Muscle layer of colon (tissue), 2 donors: ENCODE results near the gene UQCRQ.

ENCODE experiments used
- H3K27ac ChIP-seq: one replicate; pipeline ENCODE4 v1.7.0; 2013; ENCODE audit warnings: low read depth, mild to moderate bottlenecking, low read length, moderate library complexity
- H3K27me3 ChIP-seq, 2 donors: one replicate each; pipeline ENCODE4 v1.7.0; 2013; ENCODE audit warnings: low read length in 2 of 2, mild to moderate bottlenecking in 2 of 2; ENCODE audit not compliant: insufficient read depth in 2 of 2, control insufficient read depth in 1 of 2
- H3K36me3 ChIP-seq: one replicate; pipeline ENCODE4 v1.7.0; 2013; ENCODE audit warnings: mild to moderate bottlenecking, low read length; ENCODE audit not compliant: insufficient read depth
- H3K4me1 ChIP-seq: one replicate; pipeline ENCODE4 v1.7.0; 2013; ENCODE audit warnings: mild to moderate bottlenecking, low read length; ENCODE audit not compliant: insufficient read depth
- H3K4me3 ChIP-seq, 2 donors: one replicate each; pipeline ENCODE4 v1.7.0; 2013; ENCODE audit warnings: low read length in 2 of 2, low read depth in 1 of 2, mild to moderate bottlenecking in 1 of 2, moderate library complexity in 1 of 2
- H3K9ac ChIP-seq: one replicate; pipeline ENCODE4 v1.7.0; 2013; ENCODE audit warnings: low read length
- H3K9me3 ChIP-seq: one replicate; pipeline ENCODE4 v1.7.0; 2013; ENCODE audit warnings: mild to moderate bottlenecking, low read length
- donor health status: abdominal sarcoma.
- donor health status: Adenocarcinoma of cecum.

UQCRQ gene

DNA sequence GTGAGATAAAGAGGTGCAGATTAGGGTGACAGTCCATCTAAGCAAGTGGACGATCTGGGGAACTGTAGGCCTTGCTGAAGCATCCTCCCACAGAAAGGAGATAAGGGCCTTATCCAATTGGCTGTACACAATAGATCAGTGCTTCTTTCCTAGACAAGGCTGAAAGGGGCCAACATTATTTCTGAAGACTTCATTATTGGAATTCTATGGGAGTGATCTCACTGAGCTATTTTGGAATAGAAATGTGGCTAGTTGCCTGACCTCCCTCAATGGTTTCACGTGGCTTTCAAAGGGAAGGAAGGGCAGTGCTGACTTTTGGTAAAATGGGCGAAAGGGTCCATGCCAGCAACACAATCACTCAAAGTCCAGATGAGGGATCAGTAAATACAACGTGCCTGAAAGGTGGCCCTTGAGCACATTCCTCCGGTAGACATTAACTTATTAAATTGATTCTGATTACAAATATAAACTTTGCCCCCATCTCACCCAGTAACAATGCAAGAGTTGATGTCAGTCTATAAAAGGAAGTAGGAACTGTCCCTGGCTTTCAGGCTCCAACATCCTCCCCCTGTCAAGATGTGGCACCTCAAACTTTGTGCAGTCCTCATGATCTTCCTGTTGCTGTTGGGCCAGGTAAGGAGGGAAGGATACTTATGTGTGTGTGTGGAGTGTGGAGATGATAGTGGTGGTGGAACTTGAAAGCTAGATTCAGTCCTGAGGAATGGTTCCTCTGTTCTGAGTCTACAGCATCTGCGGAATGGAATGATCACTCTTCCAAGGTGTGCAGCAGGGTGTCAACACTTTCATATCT is 6.9 kb downstream of the UQCRQ start, which contains the start of gene LEAP2:
TSS of gene LEAP2 (plus strand) at position 550 of the 811 bp plus-strand sequence. CDS start at position 577, 27 bp downstream.
- Histone ChIP-seq H3K36me3 (peaks cover 36% of the 10 kb centered on the region), H3K9ac (no peak within 1 kb of the TSS), H3K9me3 (no peaks in the 10 kb centered on the region), H3K4me1 (peaks cover 8% of the 10 kb centered on the region), H3K27ac (no peak within 1 kb of the TSS), H3K27me3 (no peaks in the 10 kb centered on the region), H3K4me3 (no peak within 1 kb of the TSS)

DNA sequence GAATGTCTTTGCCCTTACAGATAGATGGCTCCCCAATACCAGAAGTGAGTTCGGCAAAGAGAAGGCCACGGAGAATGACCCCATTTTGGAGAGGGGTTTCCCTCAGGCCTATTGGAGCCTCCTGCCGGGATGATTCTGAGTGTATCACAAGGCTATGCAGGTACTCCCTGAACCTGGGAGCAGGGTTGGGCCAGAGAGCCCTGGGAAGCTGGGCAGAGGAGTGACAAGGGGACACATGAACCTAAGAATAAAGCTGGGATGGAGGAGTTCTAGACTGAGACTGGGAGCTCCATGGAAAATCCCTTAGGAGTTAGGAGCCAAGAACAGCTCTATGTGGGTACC is 7.5 kb downstream of the UQCRQ start:
- H3K9ac ChIP-seq: no peak overlapping the region

DNA sequence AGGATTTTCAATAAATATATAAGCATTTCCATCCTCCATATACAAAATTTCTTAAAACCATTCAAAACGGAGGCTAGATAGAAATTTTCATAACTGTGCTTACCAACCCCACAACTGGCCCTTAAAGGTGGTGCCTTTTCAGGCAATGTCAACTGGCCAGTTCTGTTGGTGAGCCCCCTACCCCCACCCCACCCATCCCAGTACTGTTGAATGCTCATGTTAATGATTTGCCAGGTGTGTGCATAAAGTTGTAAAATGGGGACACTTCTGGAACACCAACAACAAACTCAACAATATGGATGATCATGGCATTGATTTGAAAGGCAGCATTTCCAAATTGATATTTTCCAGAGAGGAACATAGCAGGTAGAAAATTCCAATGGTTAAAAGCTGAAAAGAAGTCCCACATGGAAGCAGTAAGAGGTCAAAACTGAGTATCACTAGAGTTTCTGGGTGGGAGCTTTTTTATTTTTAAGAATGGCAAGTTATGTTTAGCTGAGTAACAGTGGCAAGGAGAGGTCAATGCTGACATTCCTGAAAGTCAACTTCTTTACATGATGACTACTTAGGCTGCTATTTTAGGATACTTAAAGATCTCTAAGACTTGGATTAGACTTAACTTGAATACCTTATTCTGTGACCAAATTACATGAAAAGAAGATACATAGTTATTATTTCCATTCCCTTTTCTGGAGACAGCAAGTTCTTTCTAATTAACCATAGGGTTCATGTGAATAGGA is 9.7 kb downstream of the UQCRQ start:
- Histone ChIP-seq H3K4me3 (no peak overlapping the region), H3K9me3 (no peaks in the 10 kb centered on the region), H3K9ac (no peak overlapping the region), H3K4me1 (peaks cover 8% of the 10 kb centered on the region), H3K36me3 (peaks cover 37% of the 10 kb centered on the region), H3K27ac (no peak overlapping the region), H3K27me3 (no peaks in the 10 kb centered on the region)

More for the DNA sequence above, 7.5 kb downstream of the UQCRQ start:
- Histone ChIP-seq H3K27ac (no peak overlapping the region), H3K36me3 (peaks cover 31% of the 10 kb centered on the region), H3K9me3 (no peaks in the 10 kb centered on the region), H3K4me3 (no peak overlapping the region), H3K4me1 (peaks cover 8% of the 10 kb centered on the region), H3K27me3 (no peaks in the 10 kb centered on the region)

DNA sequence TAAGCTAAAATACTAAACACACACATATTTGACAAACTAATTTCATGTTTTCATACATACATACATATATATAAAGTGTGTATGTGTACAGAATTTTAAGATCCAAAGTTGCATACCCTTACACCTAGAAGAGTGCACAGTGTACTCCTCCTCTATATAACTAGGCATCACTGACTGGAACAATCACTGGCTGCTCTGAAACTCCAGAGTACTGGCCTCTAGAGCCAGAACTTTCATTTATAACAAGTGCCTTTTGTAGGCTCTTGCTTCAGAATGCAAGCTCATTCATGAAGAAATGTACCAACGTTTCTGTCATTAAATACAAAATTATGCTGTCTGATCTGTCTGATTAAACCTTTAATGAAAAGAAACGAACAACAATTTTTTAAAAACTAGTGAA is 11.0 kb downstream of the UQCRQ start:
- Histone ChIP-seq H3K9ac (no peak overlapping the region), H3K4me3 (no peak overlapping the region), H3K4me1 (peaks cover 8% of the 10 kb centered on the region), H3K27me3 (no peaks in the 10 kb centered on the region), H3K36me3 (peaks cover 48% of the 10 kb centered on the region), H3K9me3 (no peaks in the 10 kb centered on the region), H3K27ac (no peak overlapping the region)

DNA sequence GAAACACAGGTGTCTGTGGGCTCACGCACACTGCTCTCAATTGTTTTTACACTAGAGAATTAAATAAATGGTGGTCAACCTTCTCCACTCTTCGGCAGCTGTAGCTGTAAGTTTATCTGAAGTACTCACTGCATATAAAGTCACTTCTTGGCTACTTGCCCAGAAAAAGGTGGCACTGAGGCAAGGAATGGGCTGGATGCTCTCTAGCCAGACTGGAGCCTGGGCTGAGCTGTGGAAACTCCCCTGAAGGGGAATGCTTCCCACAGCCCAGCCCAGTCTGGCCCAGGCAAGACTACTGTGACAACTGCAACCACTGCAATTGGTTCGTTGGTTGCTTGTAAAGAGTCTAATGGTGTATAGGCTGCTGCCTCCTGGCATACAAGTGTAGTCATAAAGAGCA is 11.5 kb downstream of the UQCRQ start:
- peaks cover 48% of the 10 kb centered on the region for H3K36me3 ChIP-seq
- H3K27ac ChIP-seq: no peak overlapping the region

DNA sequence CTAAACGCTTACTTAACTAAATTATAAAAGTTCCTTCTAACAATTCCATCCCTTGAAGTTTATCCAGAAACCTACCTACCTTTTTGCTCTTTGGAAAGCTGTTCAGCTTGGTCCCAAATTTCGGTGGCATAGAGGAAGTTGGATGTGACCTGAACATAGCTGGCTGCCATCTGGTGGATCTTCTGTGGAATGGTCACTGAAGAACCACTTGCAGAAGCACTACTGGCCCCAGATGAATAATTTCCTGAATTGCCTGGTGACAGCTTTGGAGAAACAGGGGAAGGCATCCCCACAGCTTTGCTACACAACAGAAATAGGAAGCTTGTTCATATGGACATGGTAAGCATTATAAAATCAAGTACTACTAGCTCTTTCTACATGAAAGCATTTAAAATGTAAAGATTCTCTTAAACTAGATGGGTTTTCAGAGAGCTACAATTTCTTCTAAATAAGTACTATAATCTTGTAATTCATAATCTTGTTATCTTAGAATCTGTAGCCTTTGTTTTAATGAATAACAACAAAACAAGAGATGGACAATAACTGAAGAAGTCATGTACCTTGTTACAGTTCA is 16.9 kb downstream of the UQCRQ start:
- H3K4me3 ChIP-seq: no peak overlapping the region
- no peaks in the 10 kb centered on the region for H3K27me3 ChIP-seq
- no peaks in the 10 kb centered on the region for H3K9me3 ChIP-seq
- H3K4me1 ChIP-seq: no peaks in the 10 kb centered on the region
- H3K9ac ChIP-seq: no peak overlapping the region
- H3K36me3 ChIP-seq: peaks cover 60% of the 10 kb centered on the region
- H3K27ac ChIP-seq: no peak overlapping the region

More for the DNA sequence above, 11.5 kb downstream of the UQCRQ start:
- Histone ChIP-seq H3K4me3 (no peak overlapping the region), H3K4me1 (peaks cover 8% of the 10 kb centered on the region), H3K27me3 (no peaks in the 10 kb centered on the region), H3K9me3 (no peaks in the 10 kb centered on the region), H3K9ac (no peak overlapping the region)

DNA sequence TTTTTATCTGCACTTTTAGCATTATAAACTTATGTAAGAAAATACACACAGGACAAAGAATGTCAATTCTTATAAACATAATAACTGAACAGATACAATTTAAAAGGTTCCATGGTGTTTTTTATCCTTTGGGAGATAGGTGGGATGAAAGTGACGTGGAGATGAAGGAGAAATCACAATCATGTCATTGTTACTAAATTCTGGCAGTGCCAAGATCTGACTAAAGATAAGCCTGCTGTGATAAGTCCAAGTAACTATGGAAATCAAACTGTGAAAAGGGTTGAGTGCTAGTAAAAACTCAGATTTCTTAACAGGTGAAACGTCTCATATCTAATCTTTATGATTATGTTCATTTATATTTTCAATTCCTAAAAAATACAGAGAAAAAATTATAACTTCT is 18.1 kb downstream of the UQCRQ start:
- Histone ChIP-seq H3K27ac (no peak overlapping the region), H3K9me3 (no peaks in the 10 kb centered on the region), H3K4me3 (no peak overlapping the region), H3K4me1 (no peaks in the 10 kb centered on the region), H3K27me3 (no peaks in the 10 kb centered on the region), H3K36me3 (peaks cover 59% of the 10 kb centered on the region), H3K9ac (no peak overlapping the region)

DNA sequence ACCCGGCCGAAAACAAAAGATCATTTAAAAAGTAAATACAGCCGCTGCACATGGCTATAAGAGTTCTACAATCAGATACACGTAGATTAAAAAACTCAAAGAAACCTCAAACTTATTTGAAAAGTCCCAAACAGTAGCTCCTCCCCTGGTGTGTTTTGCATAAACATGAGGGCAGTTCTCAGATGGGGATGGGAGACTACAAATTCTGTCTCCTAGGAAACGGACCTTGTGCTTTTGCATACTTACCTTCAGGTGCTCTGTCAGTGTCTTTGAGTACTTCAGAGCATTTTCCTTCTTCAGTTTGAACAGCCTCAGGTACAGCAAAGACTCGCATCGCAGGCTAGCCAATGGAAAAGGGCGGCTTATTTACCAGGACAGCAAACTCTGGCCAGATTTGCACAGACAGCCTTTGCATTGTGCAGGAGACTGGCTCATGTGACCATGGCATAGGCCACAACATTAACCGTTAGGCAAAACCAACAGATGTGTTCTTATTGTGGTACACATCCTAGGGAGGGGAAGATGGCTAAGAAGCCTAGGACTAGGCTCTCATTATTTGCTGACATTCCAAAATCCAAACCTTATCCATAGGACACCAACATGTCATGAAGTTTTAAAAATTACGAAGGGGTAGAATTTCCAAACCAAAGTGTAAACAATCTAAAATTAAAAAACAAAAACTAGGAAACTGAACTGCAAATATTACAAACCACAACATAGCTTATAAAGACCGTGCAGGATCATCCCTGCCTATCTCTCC is 19.8 kb downstream of the UQCRQ start:
- no peak overlapping the region for H3K9ac ChIP-seq
- no peak overlapping the region for H3K27ac ChIP-seq
- H3K4me1 ChIP-seq: no peaks in the 10 kb centered on the region
- H3K9me3 ChIP-seq: no peaks in the 10 kb centered on the region
- H3K27me3 ChIP-seq: no peaks in the 10 kb centered on the region
- no peak overlapping the region for H3K4me3 ChIP-seq
- H3K36me3 ChIP-seq: peaks cover 47% of the 10 kb centered on the region

DNA sequence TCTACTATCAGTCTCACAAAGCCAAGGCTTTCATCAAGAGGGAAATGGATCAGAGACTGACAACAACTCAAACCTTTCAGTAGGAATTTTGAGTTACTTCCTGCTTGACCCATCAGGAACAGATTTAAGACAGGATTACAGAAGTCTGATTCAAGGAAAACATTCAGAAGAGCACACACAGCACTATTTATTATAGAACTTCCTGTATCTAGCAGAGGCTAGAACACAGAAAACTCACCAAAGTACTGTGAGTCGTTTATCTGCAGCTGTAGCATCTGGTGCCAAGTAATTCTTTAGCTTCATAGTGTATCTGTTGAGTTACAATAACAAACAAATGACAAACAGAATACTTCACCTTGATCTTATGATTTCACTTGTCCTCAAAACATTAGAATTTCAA is 20.8 kb downstream of the UQCRQ start:
- H3K27ac ChIP-seq: no peak overlapping the region
- no peak overlapping the region for H3K4me3 ChIP-seq
- H3K27me3 ChIP-seq: no peaks in the 10 kb centered on the region
- H3K36me3 ChIP-seq: peaks cover 49% of the 10 kb centered on the region
- no peak overlapping the region for H3K9ac ChIP-seq
- H3K9me3 ChIP-seq: no peaks in the 10 kb centered on the region
- no peaks in the 10 kb centered on the region for H3K4me1 ChIP-seq

DNA sequence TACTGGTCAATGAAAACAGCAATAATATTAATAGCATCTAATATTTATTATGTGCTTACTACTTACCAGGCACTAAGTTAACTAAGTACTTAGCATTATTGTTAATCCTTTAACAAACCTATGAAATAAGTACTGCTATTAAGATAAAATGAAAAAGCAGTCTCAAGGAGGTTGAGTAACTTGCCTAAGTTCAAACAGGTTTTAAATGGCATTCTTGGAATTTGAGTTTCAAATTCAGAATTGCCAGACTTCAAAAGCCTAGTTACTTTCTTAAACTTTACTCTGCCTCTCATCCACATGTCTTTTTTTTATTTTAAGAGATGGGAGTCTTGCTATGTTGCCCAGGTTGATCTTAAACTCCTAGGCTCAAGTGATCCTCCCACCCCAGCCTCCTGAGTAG is 23.1 kb downstream of the UQCRQ start:
- no peak overlapping the region for H3K4me3 ChIP-seq
- no peak overlapping the region for H3K9ac ChIP-seq
- H3K27me3 ChIP-seq: no peaks in the 10 kb centered on the region
- H3K36me3 ChIP-seq: peaks cover 59% of the 10 kb centered on the region
- H3K9me3 ChIP-seq: no peaks in the 10 kb centered on the region
- H3K4me1 ChIP-seq: no peaks in the 10 kb centered on the region
- H3K27ac ChIP-seq: no peak overlapping the region

DNA sequence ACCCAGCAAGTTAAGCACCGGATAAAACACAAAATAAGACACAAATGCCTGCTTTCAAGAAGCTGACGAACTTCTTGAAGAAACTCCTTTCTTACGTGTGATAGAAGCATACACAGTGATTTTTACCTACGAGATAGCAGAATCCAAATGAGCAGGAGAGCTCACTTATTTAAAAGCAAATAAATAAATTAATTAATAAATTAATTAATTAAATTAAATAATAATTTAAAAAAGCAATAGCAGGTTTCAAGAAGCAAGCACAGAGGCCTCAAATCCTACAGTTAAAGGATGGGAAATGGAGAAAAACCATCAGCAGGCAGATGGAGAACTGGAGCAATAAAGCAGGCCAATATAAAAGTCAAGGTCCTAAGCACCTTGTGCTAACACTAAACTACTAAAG is 24.4 kb downstream of the UQCRQ start:
- H3K27me3 ChIP-seq: no peaks in the 10 kb centered on the region
- H3K9me3 ChIP-seq: no peaks in the 10 kb centered on the region
- H3K4me3 ChIP-seq: no peak overlapping the region
- H3K4me1 ChIP-seq: no peaks in the 10 kb centered on the region
- no peak overlapping the region for H3K9ac ChIP-seq
- H3K36me3 ChIP-seq: peaks cover 67% of the 10 kb centered on the region
- no peak overlapping the region for H3K27ac ChIP-seq
